GM06990 (cell line): ENCODE data around the gene VSIG10.

Source experiments
- DNase-seq: peaks from one replicate; pipeline ENCODE4 v3.0.0-alpha.2; 2011; ENCODE audit not compliant: insufficient read length; ENCODE audit errors: extremely low read depth
- H3K27me3 ChIP-seq: replicated peaks from 2 replicates; pipeline ENCODE4 v1.6.0; 2011; ENCODE audit warnings: low read length; ENCODE audit not compliant: control insufficient read depth, insufficient read depth
- H3K36me3 ChIP-seq: 2 replicates; pipeline ENCODE4 v1.5.1; 2011; ENCODE audit warnings: low read length; ENCODE audit not compliant: control insufficient read depth, insufficient read depth
- H3K4me3 ChIP-seq: replicated peaks from 2 replicates; pipeline ENCODE4 v1.5.1; 2011; ENCODE audit warnings: low read depth, mild to moderate bottlenecking, control low read depth, low read length
- TF ChIP-seq, protein P1 (sequence below): IDR thresholded peaks from 2 replicates; pipeline ENCODE4 v1.5.1; 2011; ENCODE audit warnings: low read length, control low read depth, mild to moderate bottlenecking, inconsistent platforms; ENCODE audit not compliant: insufficient read depth, poor library complexity, severe bottlenecking

Gene VSIG10

DNA sequence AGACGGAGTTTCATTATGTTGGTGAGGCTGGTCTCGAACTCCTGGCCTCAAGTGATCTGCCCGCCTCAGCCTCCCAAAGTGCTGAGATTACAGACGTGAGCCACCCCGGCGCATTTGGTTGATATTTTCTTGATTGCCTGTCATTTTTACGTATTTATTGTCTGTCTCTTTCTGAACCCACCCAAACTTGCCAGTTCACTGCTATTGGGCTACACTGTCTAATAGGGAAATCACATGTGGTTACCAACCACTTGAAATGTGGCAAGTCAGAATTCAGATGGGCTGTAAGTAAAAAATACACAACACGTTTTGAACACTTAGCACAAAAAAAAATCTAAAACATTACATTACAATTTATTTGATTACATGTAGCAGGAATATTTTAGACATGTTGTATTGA is 44.9 kb downstream of the VSIG10 start:
- no peak overlapping the region for H3K4me3 ChIP-seq
- H3K27me3 ChIP-seq, result no peaks in the 10 kb centered on the region
- DNase-seq, result no peak
- no peaks in the 10 kb centered on the region; the same call in 1 of the 2 replicates for H3K36me3 ChIP-seq
- TF ChIP-seq, protein P1, sequence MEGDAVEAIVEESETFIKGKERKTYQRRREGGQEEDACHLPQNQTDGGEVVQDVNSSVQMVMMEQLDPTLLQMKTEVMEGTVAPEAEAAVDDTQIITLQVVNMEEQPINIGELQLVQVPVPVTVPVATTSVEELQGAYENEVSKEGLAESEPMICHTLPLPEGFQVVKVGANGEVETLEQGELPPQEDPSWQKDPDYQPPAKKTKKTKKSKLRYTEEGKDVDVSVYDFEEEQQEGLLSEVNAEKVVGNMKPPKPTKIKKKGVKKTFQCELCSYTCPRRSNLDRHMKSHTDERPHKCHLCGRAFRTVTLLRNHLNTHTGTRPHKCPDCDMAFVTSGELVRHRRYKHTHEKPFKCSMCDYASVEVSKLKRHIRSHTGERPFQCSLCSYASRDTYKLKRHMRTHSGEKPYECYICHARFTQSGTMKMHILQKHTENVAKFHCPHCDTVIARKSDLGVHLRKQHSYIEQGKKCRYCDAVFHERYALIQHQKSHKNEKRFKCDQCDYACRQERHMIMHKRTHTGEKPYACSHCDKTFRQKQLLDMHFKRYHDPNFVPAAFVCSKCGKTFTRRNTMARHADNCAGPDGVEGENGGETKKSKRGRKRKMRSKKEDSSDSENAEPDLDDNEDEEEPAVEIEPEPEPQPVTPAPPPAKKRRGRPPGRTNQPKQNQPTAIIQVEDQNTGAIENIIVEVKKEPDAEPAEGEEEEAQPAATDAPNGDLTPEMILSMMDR, result no peak

DNA sequence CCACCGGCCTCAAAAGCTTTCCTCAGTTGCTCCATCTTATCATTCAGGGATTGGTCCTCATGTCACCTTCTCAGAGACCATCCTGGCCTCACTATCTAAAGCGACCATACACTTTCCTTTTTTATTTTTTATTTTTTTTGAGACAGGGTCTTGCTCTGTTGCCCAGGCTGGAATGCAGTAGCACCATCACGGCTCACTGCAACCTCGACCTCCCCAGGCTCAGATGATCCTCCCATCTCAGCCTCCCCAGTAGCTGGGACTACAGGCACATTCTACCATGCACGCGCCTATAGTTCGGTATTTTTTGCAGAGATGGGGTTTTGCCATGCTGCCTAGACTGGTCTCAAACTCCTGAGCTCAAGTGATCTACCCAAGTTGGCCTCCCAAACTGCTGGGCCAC is 45.6 kb downstream of the VSIG10 start:
- DNase-seq, result no peak
- H3K27me3 ChIP-seq, result no peaks in the 10 kb centered on the region
- no peaks in the 10 kb centered on the region; the same call in 1 of the 2 replicates for H3K36me3 ChIP-seq
- TF ChIP-seq, protein P1, result no peak
- no peak overlapping the region for H3K4me3 ChIP-seq

DNA sequence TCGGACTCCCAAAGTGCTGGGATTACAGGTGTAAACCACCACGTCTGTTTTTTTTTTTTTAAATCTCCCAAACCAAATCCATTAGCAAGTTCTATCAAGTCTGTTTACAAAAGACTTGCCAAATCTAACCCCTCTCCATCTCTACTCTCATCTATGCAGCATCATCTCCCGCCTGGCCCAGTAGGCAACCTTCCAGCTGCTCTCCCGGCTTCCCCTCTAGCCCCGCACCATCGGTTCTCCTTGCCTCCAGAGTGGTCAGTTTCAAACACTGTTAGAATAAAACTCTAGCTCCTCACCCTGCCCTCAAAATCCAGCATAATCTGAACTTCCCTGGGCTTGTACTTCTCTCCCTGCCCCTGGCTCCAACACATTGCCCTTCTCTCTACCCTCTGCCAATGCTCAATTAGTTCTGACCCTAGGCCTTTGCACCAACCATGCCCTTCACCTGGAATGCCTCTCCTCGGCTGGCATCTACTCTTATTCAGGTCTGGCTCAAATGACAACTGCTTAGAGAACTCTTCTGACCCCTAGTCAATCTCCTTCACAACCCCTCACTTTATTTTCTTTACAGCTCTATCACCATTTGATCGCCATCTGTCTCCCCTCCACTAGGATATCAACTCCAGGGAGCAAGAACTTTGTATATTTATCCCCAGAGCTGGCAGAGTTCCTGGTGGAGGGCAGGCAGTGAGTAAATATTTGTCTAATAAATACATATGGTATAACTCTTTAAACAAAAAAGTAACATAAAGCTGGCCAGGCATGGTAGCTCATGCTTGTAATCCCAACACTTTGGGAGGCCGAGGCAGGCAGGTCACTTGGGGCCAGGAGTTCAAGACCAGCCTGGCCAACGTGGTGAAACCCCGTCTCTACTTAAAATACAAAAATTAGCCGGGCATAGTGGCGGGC is 47.7 kb downstream of the VSIG10 start:
- TF ChIP-seq, protein P1, result no peak
- no peak for DNase-seq
- peaks cover 2% of the 10 kb centered on the region for H3K36me3 ChIP-seq
- no peaks in the 10 kb centered on the region for H3K27me3 ChIP-seq
- H3K4me3 ChIP-seq, result no peak overlapping the region

DNA sequence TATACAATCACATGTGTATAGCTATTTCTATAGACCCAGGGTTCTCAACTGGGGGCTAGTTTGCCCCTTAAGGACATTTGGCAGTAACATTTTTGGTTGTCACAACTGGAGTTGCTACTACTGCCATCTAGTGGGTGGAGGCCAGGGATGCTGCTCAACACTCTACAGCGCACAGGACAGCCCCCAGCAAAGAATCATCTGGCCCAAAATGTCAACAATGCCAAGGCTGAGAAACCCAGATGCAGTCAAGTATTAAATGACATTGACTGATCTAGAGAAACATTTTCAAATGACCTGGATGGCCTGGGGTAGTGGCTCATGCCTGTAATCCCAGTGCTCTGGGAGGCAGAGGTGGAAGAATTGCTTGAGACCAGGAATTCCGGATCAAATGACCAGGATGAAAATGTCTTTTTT is 48.7 kb downstream of the VSIG10 start:
- TF ChIP-seq, protein P1, result peak; percentile 77
- Histone ChIP-seq H3K27me3 (no peaks in the 10 kb centered on the region), H3K36me3 (peaks cover 4% of the 10 kb centered on the region), H3K4me3 (no peak overlapping the region)
- no peak for DNase-seq

DNA sequence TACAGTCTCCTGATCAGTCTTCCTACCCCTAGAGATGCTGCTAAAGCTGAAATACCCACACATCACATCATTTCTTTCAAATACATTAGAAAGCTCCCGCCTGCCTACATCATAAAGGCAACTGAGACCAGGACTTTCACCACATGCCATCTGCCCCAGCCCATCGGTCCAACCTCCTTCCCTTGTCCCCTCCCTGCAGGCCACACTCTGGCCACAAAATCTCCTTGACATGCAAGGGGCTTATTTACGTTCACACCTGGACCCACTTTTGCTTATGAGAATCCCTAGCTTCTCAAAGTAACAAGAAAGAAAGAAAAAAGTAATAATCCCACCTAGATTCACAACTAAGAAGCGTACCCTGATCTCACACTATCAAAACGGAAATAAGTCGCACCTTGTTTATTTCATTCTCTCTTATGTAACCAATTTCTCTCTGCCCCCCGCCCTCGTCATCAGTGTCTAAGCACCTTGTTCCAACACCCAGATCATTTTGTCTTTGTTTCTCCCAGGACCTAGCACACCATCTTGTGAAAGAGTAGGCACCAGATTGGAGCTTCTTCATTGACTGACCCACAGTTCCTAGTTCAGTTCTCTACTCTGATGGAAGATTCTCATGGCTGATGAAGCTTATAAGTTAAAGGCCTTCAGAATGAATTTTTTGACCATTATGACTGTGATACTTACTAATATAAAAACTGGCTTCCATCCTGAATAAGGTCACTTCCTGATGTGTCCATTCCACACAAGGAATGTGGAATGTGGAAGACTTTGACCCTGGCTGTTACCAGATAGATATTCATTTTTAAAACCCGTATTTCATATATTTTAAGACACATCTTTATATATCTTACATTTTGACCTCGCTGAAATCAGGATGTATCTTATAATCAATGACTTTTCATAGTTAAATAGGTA is 50.5 kb downstream of the VSIG10 start:
- DNase-seq, result no peak
- Histone ChIP-seq H3K36me3 (peaks cover 4% of the 10 kb centered on the region), H3K27me3 (no peaks in the 10 kb centered on the region), H3K4me3 (no peak overlapping the region)
- TF ChIP-seq, protein P1, result no peak
